HG03060 (cell line): ENCODE measurements around the gene IL17RE.

Experiments used
- ATAC-seq: cut with Tn5 transposase; IDR thresholded peaks from one replicate; pipeline ENCODE4 v1.9.1; 2021; ENCODE audit warnings: low read depth, moderate number of reproducible peaks; ENCODE audit not compliant: unreplicated experiment

Gene IL17RE

GRCh38 chr3:9951126-9951525 lies 48.5 kb downstream of the IL17RE start:
- ATAC-seq: no peak

GRCh38 chr3:9951598-9951961 lies 48.9 kb downstream of the IL17RE start:
- no peak for ATAC-seq

- ATAC-seq: peak; percentile 43
Observed at GRCh38 chr3:9951962-9952805, 49.5 kb downstream of the IL17RE start, which contains the start of gene PRRT3. TSS of gene PRRT3 (minus strand) at chr3:9952408. CDS start at chr3:9950115, 2,293 bp downstream.

- ATAC-seq: no peak
Observed at GRCh38 chr3:9955067-9955502, 52.4 kb downstream of the IL17RE start.

- ATAC-seq: no peak
Observed at GRCh38 chr3:9955611-9956352, 53.1 kb downstream of the IL17RE start.

GRCh38 chr3:9957214-9957613 lies 54.6 kb downstream of the IL17RE start:
- ATAC-seq: no peak

GRCh38 chr3:9965200-9965875 lies 62.7 kb downstream of the IL17RE start:
- no peak for ATAC-seq
